GM10266 (cell line): ENCODE data around the gene LPIN1.

ENCODE experiments used
- DNase-seq: peaks from one replicate; pipeline ENCODE4 v3.0.0; 2012; ENCODE audit errors: extremely low spot score
- TF ChIP-seq, protein P1 (sequence below): IDR thresholded peaks from 2 replicates; pipeline ENCODE4 v1.5.1; 2012; ENCODE audit warnings: mild to moderate bottlenecking, low read depth; ENCODE audit not compliant: control insufficient read depth, insufficient read depth; ENCODE audit errors: missing control alignments

Gene LPIN1

DNA sequence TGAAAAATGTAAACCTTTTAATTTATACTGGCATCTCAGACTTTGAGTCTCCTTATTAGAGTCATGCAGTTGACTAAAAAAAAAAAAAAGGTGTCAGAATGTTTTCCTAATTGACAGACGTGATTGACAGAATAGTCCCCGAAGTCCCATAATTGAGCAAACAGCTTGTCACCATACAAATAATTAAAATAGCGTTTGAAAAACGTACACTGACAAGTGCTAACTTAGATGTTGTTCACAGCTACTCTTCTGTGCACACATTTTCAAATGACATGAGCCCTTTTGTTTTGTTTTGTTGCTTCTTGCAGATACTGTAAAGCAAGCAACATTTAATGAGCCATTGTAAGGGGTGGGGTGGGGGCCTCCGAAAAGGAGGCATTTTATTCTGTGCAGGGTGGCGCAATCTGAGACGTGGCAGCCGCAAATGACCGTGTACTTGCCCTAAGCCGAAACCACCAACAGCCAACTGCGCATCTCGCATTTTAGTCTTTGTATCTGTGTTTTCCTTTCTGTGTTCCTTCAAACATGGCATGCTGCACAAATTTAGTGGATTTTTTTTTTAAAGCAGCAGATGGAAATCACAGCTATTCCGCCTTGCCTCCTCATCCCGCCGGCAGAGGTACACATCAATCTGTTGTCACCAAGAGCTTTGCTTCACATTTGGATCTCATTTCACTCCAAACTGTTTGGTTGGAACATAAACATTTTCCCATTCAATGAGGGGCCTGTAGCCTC is 52.4 kb downstream of the LPIN1 start:
- no peak for DNase-seq
- TF ChIP-seq, protein P1, sequence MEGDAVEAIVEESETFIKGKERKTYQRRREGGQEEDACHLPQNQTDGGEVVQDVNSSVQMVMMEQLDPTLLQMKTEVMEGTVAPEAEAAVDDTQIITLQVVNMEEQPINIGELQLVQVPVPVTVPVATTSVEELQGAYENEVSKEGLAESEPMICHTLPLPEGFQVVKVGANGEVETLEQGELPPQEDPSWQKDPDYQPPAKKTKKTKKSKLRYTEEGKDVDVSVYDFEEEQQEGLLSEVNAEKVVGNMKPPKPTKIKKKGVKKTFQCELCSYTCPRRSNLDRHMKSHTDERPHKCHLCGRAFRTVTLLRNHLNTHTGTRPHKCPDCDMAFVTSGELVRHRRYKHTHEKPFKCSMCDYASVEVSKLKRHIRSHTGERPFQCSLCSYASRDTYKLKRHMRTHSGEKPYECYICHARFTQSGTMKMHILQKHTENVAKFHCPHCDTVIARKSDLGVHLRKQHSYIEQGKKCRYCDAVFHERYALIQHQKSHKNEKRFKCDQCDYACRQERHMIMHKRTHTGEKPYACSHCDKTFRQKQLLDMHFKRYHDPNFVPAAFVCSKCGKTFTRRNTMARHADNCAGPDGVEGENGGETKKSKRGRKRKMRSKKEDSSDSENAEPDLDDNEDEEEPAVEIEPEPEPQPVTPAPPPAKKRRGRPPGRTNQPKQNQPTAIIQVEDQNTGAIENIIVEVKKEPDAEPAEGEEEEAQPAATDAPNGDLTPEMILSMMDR: no peak

DNA sequence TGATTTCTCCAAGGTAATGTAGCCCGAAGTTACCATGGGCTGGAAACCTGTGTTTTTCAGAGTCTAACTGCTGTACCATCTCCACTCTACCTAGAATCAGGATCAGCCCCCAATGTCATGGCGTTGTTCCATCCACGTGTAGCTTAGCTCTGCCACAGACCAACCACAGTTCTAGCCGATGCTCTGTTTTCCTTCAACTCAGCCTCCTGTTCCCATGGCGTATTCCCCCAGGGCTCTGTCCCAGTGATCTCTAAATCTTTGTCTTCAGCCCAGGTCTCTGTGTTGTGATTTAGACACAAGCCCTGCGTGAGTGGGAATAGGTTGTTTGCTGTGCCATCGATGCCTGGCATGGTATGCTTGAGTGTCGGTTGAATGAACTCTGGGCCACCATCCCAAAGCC is 53.4 kb downstream of the LPIN1 start:
- DNase-seq: no peak
- TF ChIP-seq, protein P1: no peak

DNA sequence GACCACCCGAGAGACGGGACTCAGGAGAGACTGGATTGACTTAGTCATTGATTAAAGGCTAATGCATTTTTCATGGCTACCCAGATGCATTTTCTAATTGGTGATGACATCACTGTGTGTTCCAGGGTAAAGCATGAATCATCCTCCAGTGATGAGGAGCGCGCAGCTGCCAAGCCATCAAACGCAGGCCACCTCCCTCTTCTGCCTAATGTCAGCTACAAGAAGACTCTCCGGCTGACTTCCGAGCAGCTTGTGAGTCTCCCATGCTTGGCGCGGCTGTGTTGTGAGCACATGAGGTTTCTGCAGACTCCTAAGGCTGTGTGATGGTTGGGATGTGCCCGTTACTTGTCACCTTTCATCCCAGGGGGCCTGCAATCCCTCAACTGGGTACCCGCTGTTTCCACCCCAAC is 56.4 kb downstream of the LPIN1 start:
- TF ChIP-seq, protein P1: no peak
- DNase-seq: no peak

DNA sequence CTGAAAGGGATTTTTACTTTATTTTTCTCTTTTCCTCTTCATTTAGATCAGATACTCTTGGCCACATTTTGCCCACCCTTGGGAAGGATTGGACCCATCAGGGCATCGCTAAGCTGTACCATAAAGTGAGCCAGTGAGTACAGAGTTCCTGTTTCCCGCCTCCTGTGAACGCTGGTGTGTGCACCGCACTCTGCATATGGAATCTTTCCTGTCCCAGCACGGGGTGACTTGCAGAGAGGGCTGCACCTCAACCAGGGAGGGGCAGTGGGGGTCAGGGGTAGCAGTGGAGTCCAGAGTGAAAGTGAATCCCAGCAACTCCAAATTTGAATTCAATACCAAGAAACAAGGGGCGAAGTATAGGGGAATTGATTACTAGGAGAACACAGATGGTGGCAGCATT is 58.6 kb downstream of the LPIN1 start:
- TF ChIP-seq, protein P1: no peak
- no peak for DNase-seq

DNA sequence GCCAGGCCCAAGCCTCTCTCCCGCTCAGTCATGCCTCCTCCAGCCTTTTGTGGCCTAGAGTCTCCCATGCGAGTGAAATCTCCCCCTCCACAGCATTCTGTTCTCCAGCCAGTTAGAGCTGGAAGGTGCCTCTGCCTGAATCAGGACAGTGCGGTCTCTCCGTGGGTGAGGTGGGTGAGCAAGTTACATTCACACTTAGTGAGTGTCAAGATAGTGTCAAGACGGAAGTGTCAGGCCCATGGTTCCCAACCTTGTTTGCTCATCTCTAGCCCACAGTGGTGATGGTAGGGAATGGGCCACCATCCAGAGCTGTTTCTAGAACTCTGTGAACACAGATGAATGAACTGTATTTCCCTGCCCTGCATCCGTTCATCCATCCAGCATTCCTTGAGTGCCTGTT is 59.5 kb downstream of the LPIN1 start:
- TF ChIP-seq, protein P1: no peak
- no peak for DNase-seq

DNA sequence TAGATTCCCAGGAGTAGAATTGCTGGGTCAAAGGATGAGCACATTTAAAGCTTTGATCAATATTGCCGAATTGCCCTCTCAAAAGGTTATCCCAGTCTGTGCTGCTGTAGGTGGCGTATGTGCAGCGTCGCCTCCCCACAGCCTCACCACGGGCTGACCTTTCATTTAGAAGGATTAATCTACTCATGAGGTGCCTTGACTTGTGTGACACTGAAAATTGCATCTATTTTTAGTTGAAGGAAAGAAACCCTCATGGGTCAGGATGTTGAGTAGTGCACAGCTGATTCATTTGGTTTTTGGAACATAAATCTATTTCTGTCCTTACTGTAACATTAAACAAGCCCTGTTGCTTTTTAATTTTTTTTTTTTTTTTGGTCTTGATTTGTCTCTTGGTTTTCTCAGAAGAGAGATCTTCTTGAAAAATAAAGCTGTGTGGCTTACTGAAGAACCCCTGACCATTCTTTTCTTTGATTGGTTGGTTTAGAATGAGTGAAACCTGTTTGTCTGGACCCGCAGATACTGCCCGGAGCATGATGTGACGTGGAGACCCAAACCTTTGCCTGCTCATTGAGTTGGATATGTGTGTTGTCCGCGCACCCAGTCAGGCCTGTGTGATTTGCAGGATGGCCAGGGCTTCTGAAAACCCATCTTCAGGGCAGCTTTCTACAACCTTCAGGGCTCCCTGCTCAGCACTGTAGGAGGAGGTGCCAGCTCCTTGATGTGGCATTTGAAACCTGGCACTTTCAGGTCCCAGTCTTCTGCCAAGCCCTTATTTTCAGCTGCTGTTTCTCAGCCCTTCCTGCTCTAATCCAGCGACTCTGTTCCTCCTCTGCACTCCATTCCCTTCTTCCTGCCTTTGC is 61.0 kb downstream of the LPIN1 start:
- DNase-seq: no peak
- TF ChIP-seq, protein P1: no peak

DNA sequence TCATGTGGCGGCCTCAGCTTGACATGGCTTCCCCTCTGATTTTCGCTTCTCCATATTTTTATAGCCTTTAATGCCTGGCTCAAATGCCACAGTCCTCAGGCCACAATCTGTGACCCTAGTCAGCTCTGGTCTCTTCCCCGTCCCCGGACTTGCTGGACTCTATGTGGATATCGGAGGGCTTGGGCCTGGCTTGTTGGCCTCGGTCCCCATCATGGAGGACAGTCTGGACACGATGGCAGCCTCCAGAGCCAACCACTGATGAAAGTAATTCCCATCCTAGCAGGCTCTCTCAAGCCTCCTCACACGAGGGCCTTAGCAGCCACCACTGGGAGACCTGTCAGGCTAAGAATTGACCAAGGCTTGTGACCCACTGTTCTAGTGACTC is 61.6 kb downstream of the LPIN1 start:
- TF ChIP-seq, protein P1: no peak
- no peak for DNase-seq
